GM18505 (cell line): ENCODE results near the gene ABHD14A.

ENCODE experiments used
- ATAC-seq: cut with Tn5 transposase; IDR thresholded peaks from one replicate; pipeline ENCODE4 v1.9.1; 2021; ENCODE audit not compliant: unreplicated experiment
- POLR2A ChIP-seq: IDR thresholded peaks from 4 replicates; pipeline ENCODE4 v1.6.1; 2011; ENCODE audit warnings: borderline replicate concordance; ENCODE audit not compliant: insufficient read depth, insufficient read length; ENCODE audit errors: extremely low read depth

Gene ABHD14A

DNA sequence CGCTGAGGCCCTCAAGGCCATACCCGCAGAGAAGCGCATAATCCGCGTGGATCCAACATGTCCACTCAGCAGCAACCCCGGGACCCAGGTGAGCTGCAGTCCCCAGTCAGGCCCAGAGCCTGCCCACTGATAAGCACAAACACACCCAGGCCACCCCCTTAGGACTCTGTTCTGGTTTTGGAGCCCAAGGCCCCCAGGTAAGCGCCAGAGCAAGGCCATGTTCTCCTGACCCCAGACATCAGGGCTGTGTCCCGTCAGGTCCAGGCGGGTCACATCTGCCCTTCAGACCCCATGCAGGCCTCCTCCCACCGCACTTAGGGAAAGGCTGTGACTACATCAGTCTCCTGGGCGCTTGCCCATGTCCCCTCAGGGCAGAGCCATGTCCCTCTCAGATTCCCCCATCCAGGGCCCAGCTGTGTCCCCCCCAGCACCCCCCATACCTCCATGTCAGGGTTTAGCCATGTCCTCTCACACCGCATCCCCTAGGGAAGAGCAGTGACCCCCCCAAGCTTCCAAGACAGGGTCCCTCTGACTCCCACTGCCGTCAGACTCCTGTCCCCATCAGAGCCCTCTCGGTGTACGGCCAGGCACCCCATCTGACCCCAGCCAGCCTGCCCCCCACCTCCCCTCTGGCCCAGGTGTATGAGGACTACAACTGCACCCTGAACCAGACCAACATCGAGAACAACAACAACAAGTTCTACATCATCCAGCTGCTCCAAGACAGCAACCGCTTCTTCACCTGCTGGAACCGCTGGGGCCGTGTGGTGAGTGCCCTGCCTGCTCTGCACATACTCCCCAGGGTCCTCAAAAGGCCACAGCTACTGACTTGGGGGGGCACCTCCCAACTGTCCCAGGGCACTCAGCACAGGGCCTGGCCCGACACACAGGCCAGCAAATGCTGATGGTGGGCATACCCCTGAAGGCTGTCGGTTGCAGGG, 31.1 kb upstream of the ABHD14A start:
- ATAC-seq = no peak
- TF ChIP-seq POLR2A = no peak

DNA sequence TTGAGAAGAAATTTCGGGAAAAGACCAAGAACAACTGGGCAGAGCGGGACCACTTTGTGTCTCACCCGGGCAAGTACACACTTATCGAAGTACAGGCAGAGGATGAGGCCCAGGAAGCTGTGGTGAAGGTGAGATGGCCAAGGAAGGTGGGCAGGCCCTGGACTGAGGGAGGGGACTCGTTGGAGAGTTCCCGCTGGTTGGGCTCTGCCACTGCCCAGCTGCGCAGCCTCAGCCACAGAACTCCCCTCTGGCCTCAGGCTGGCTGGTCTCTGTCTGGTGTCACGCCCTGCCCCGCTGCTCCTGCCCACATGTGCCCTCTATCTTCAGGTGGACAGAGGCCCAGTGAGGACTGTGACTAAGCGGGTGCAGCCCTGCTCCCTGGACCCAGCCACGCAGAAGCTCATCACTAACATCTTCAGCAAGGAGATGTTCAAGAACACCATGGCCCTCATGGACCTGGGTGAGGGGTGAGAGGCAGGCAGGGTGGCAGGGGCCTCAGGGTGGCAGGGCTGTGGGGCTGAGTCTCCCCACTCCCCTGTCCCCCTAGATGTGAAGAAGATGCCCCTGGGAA, 30.3 kb upstream of the ABHD14A start:
- no peak for ATAC-seq

GRCh38 chr3:51945031-51945840, 29.6 kb upstream of the ABHD14A start:
- no peak for ATAC-seq
- TF ChIP-seq POLR2A = no peak

More for the DNA sequence above, 30.3 kb upstream of the ABHD14A start:
- no peak for TF ChIP-seq POLR2A

- TF ChIP-seq POLR2A = no peak
- ATAC-seq = no peak
These were observed 28.7 kb upstream of the ABHD14A start for GRCh38 chr3:51945926-51946705.

DNA sequence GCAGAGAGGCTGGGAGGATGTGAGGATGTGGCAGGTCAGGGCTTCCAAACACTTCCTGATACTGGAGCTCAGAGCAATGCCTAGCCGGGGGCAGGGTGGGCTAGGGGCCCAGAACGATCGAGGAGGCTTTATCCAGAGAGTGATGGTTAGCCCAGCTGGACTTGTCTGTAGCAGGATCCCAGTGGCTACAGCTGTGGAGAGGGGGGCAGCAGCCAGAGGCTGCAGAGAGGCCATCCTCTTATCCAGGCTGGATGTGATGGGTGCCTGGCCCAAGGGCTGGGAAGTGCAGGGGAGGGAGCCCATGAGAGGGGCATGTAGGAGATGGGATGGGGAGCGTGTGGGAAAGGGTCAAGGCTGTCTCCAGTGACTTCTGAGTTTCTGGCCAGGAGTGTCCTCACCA, 28.1 kb upstream of the ABHD14A start:
- TF ChIP-seq POLR2A = no peak
- ATAC-seq = no peak

- ATAC-seq = no peak
- no peak for TF ChIP-seq POLR2A
These were observed 27.5 kb upstream of the ABHD14A start for GRCh38 chr3:51947215-51947900.

DNA sequence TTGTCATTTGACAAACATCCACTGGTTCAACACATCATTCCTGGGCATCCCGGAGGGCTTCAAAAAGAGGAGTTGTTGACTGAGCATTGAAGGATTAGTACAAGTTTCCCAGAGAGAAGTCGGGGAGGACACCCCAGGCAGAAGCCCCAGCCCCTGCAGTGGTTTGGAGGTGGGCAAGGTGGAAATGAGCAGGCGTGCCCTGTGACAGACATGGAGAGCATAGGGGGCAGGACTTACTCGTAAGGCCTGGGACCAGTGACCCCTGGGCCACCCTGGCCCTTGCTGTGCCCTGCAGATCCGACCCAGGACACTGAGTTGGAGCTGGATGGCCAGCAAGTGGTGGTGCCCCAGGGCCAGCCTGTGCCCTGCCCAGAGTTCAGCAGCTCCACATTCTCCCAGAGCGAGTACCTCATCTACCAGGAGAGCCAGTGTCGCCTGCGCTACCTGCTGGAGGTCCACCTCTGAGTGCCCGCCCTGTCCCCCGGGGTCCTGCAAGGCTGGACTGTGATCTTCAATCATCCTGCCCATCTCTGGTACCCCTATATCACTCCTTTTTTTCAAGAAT, 26.8 kb upstream of the ABHD14A start:
- no peak for TF ChIP-seq POLR2A
- no peak for ATAC-seq

DNA sequence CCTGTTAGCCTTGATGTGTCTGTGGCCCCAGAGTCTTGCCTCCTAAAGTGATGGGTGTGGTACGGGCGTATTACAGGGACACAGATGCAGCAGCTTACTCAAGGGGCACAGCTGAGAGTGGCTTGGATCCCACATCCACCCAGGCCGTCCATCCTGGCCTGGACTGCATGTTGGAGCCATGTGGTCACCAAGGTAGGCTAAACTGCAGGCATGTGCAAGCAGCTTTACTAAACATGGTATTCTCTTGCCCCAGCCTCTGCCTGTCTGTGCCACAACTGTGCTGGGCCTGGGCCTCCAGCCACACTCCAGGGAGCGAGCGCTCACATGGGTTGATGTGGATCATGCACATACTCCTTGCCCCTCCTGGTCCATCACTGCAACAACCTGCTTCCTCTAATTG, 25.7 kb upstream of the ABHD14A start:
- no peak for ATAC-seq

DNA sequence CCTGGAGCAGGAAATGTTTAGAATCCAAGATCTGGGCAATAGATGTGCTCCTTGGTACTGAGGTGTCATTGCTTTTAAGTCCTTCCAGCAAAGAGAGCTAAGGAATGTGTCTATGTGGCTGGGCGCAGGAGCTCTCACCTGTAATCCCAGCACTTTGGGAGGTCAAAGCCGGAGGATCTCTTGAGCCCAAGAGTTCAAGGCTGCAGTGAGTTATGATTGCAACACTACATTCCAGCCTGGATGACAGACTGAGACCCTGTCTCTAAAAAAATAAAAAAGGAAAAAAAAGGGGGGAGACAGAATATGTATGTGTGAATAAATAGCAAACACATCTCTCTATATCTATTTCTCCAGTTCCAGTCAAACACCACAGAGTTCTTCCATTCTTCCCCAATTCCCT, 24.0 kb upstream of the ABHD14A start:
- no peak for ATAC-seq
- TF ChIP-seq POLR2A = no peak

More for the DNA sequence above, 25.7 kb upstream of the ABHD14A start:
- no peak for TF ChIP-seq POLR2A

DNA sequence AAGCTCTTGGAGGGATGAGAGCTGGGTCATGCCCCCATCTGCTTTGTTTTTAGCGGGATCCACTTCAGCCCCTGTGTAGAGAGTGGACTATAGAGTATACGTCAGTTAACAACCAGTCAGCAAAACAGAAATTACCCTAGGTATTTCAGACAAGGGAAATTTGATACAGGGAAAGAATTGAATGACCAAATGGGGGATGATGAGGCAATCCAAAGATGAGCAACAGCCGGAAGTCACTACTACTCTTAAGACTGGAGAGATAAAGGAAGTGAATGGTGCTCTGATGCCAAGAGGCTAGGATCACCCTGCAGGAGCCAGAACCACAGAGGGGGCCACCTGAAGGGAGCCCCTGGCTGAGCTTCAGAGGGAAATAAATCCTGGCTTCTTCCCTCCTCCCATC, 21.4 kb upstream of the ABHD14A start:
- no peak for ATAC-seq
- TF ChIP-seq POLR2A = no peak

DNA sequence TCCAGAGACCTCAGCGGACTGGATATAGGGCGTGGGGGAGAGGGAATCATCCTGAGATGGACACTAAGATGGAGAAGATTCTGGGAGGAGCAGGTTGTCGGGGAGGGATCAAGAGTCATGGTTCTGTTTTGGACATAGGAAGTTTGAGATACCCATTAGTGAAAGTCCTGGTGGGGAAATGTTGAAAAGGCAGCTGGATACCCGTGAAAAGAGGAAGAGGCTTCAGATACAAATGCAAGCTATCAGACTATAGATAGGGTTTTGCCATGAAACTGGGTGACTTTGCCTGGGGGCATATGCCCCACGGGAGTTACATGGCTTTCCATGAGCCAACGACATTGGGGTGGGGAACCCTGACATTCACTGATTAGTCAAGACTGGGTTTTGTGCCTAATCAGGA, 20.8 kb upstream of the ABHD14A start:
- ATAC-seq = no peak

GRCh38 chr3:51954713-51955112, 20.2 kb upstream of the ABHD14A start:
- TF ChIP-seq POLR2A = no peak
- no peak for ATAC-seq

More for the DNA sequence above, 20.8 kb upstream of the ABHD14A start:
- TF ChIP-seq POLR2A = no peak

GRCh38 chr3:51955175-51955892, 19.5 kb upstream of the ABHD14A start, which contains the start of gene GPR62:
TSS of gene GPR62 (plus strand) at chr3:51955381. CDS start at chr3:51955653, 272 bp downstream.
- no peak for TF ChIP-seq POLR2A
- no peak for ATAC-seq
